SU-DHL-6 (cell line): ENCODE measurements around the gene ZBTB16.

ENCODE experiments used
- H2AFZ ChIP-seq: fragments of 200-600 bp; sonication (generic); 2 replicates; pipeline ENCODE4 v1.6.1; 2014; ENCODE audit warnings: low read depth, mild to moderate bottlenecking, moderate library complexity, mixed read lengths, antibody characterized with exemption, low read length; ENCODE audit not compliant: severe bottlenecking
- H3F3A ChIP-seq: fragments of 200-600 bp; shearing (Covaris generic); 2 replicates; pipeline ENCODE4 v1.6.0; 2016; ENCODE audit warnings: antibody characterized with exemption, mild to moderate bottlenecking; ENCODE audit not compliant: insufficient read depth
- H3K27ac ChIP-seq: fragments of 200-600 bp; sonication (generic); 2 replicates; pipeline ENCODE4 v1.5.1; 2016; ENCODE audit warnings: low read depth, mild to moderate bottlenecking, low read length, moderate library complexity, mixed read lengths
- H3K27me3 ChIP-seq: fragments of 200-600 bp; sonication (generic), shearing (Covaris generic); 2 replicates; pipeline ENCODE4 v1.6.0; 2014; ENCODE audit warnings: mild to moderate bottlenecking, low read length
- H3K36me3 ChIP-seq: fragments of 200-600 bp; sonication (generic); 2 replicates; pipeline ENCODE4 v1.6.1; 2014; ENCODE audit warnings: mild to moderate bottlenecking, low read length, mixed read lengths
- H3K4me2 ChIP-seq: fragments of 300-600, 200-600 bp; shearing (Covaris generic), sonication (generic); 2 replicates; pipeline ENCODE4 v1.6.0; 2014; ENCODE audit warnings: low read length, low read depth, mild to moderate bottlenecking; ENCODE audit not compliant: poor library complexity, severe bottlenecking
- H3K4me3 ChIP-seq: fragments of 200-600 bp; sonication (generic); 2 replicates; pipeline ENCODE4 v1.5.1; 2014; ENCODE audit warnings: antibody characterized with exemption, low read length, mild to moderate bottlenecking, mixed read lengths; ENCODE audit not compliant: insufficient read depth, poor library complexity, severe bottlenecking
- H3K79me2 ChIP-seq: fragments of 200-600 bp; sonication (generic); 2 replicates; pipeline ENCODE4 v1.6.1; 2014; ENCODE audit warnings: mild to moderate bottlenecking, low read length, moderate library complexity; ENCODE audit not compliant: insufficient read depth
- H3K9ac ChIP-seq: fragments of 200-600 bp; sonication (generic); 2 replicates; pipeline ENCODE4 v1.7.0; 2014; ENCODE audit warnings: mild to moderate bottlenecking, low read length
- H3K9me2 ChIP-seq: fragments of 200-600 bp; sonication (generic); replicated peaks from 2 replicates; pipeline ENCODE4 v1.6.1; 2014; ENCODE audit warnings: low read length; ENCODE audit not compliant: insufficient read depth
- H3K9me3 ChIP-seq: fragments of 200-600 bp; sonication (generic); 2 replicates; pipeline ENCODE4 v1.6.1; 2014; ENCODE audit warnings: low read length, mixed read lengths; ENCODE audit not compliant: insufficient read depth
- H4K20me1 ChIP-seq: fragments of 200-600 bp; sonication (generic); 2 replicates; pipeline ENCODE4 v1.6.1; 2014; ENCODE audit warnings: low read depth, mild to moderate bottlenecking, antibody characterized with exemption, low read length, moderate library complexity, mixed read lengths
- CTCF ChIP-seq: fragments of 200-600 bp; sonication (generic); IDR thresholded peaks from one replicate; pipeline ENCODE4 v1.5.1; 2017; ENCODE audit warnings: antibody characterized with exemption, mild to moderate bottlenecking, low read length, moderate library complexity; ENCODE audit not compliant: insufficient read depth, poor library complexity, severe bottlenecking
- EZH2phosphoT487 ChIP-seq: fragments of 200-600 bp; sonication (generic), shearing (Covaris generic); conservative IDR thresholded peaks from 2 replicates; pipeline ENCODE4 v1.6.1; 2018; ENCODE audit warnings: mild to moderate bottlenecking, antibody characterized with exemption, low read length, moderate library complexity, mixed read lengths

Gene ZBTB16

GRCh38 chr11:114026355-114026754 is 33.2 kb upstream of the ZBTB16 start:
- no peaks in the 10 kb centered on the region for H3K9me3 ChIP-seq
- no peaks in the 10 kb centered on the region for H3K27me3 ChIP-seq
- no peak overlapping the region for H3K4me3 ChIP-seq
- no peak overlapping the region for H3K4me2 ChIP-seq
- no peaks in the 10 kb centered on the region for H3K79me2 ChIP-seq
- no peak for TF ChIP-seq EZH2phosphoT487
- TF ChIP-seq CTCF, result no peak
- no peak overlapping the region for H2AFZ ChIP-seq
- H4K20me1 ChIP-seq, result no peaks in the 10 kb centered on the region
- H3K9ac ChIP-seq, result no peak overlapping the region
- no peaks in the 10 kb centered on the region for H3K9me2 ChIP-seq
- no peaks in the 10 kb centered on the region for H3K36me3 ChIP-seq
- no peak overlapping the region for H3K27ac ChIP-seq
- H3F3A ChIP-seq, result no peaks in the 10 kb centered on the region

- TF ChIP-seq CTCF, result no peak
- TF ChIP-seq EZH2phosphoT487, result no peak
Measured at GRCh38 chr11:114027391-114027790, 32.1 kb upstream of the ZBTB16 start.

GRCh38 chr11:114027926-114028325 is 31.6 kb upstream of the ZBTB16 start:
- H3K79me2 ChIP-seq, result no peaks in the 10 kb centered on the region
- H3K9me2 ChIP-seq, result no peaks in the 10 kb centered on the region
- H3K27ac ChIP-seq, result no peak overlapping the region
- H3K9ac ChIP-seq, result no peak overlapping the region
- no peaks in the 10 kb centered on the region for H3K36me3 ChIP-seq
- H3K4me2 ChIP-seq, result no peak overlapping the region
- TF ChIP-seq EZH2phosphoT487 (no peak), CTCF (no peak)
- no peaks in the 10 kb centered on the region for H3K27me3 ChIP-seq
- H3K4me3 ChIP-seq, result no peak overlapping the region
- no peak overlapping the region for H2AFZ ChIP-seq
- H3F3A ChIP-seq, result no peaks in the 10 kb centered on the region
- no peaks in the 10 kb centered on the region for H4K20me1 ChIP-seq
- no peaks in the 10 kb centered on the region for H3K9me3 ChIP-seq

More at GRCh38 chr11:114027391-114027790, 32.1 kb upstream of the ZBTB16 start:
- no peak overlapping the region for H3K4me2 ChIP-seq
- no peaks in the 10 kb centered on the region for H3K9me3 ChIP-seq
- no peaks in the 10 kb centered on the region for H3K9me2 ChIP-seq
- H3K36me3 ChIP-seq, result no peaks in the 10 kb centered on the region
- no peaks in the 10 kb centered on the region for H3K79me2 ChIP-seq
- no peak overlapping the region for H3K4me3 ChIP-seq
- H4K20me1 ChIP-seq, result no peaks in the 10 kb centered on the region
- H3K27ac ChIP-seq, result no peak overlapping the region
- no peak overlapping the region for H2AFZ ChIP-seq
- no peak overlapping the region for H3K9ac ChIP-seq
- H3F3A ChIP-seq, result no peaks in the 10 kb centered on the region
- no peaks in the 10 kb centered on the region for H3K27me3 ChIP-seq
